Hepatocyte (in vitro differentiated cells): ENCODE data around the gene DGCR2. TPM values are rescaled to one million over a fixed set of nuclear protein-coding genes. Genes with fewer than 3 reads are reported as not detected.

Experiments
- DNase-seq: peaks from one replicate; pipeline ENCODE4 v3.0.0-alpha.2; 2016; ENCODE audit warnings: low spot score
- H2AFZ ChIP-seq: fragments of 200-600 bp; sonication (generic); 2 replicates; pipeline ENCODE4 v1.6.0; 2016; ENCODE audit warnings: antibody characterized with exemption, mild to moderate bottlenecking
- H3K27ac ChIP-seq: fragments of 200-600 bp; sonication (generic); 2 replicates; pipeline ENCODE4 v1.5.1; 2016; ENCODE audit warnings: mild to moderate bottlenecking
- H3K27me3 ChIP-seq: fragments of 200-600 bp; sonication (generic); 2 replicates; pipeline ENCODE4 v1.6.1; 2016
- H3K36me3 ChIP-seq: fragments of 200-600 bp; sonication (generic); replicated peaks from 2 replicates; pipeline ENCODE4 v1.5.1; 2016; ENCODE audit warnings: low read depth; ENCODE audit not compliant: insufficient read depth
- H3K4me1 ChIP-seq: fragments of 200-600 bp; sonication (generic); 2 replicates; pipeline ENCODE4 v1.5.1; 2016; ENCODE audit warnings: mild to moderate bottlenecking, moderate library complexity; ENCODE audit not compliant: insufficient read depth
- H3K4me2 ChIP-seq: fragments of 200-600 bp; sonication (generic); 2 replicates; pipeline ENCODE4 v1.6.0; 2016
- H3K4me3 ChIP-seq: fragments of 200-600 bp; sonication (generic); 2 replicates; pipeline ENCODE4 v1.5.1; 2016; ENCODE audit warnings: mild to moderate bottlenecking
- H3K79me2 ChIP-seq: fragments of 200-600 bp; sonication (generic); 2 replicates; pipeline ENCODE4 v1.6.0; 2017; ENCODE audit warnings: mild to moderate bottlenecking
- H3K9me2 ChIP-seq: fragments of 200-600 bp; sonication (generic); replicated peaks from 2 replicates; pipeline ENCODE4 v1.6.0; 2017; ENCODE audit warnings: mild to moderate bottlenecking; ENCODE audit not compliant: insufficient read depth
- H3K9me3 ChIP-seq: fragments of 200-600 bp; sonication (generic); 2 replicates; pipeline ENCODE4 v1.5.1; 2016; ENCODE audit warnings: low read depth, mild to moderate bottlenecking
- H4K20me1 ChIP-seq: fragments of 200-600 bp; sonication (generic); 2 replicates; pipeline ENCODE4 v1.6.0; 2016; ENCODE audit warnings: mild to moderate bottlenecking; ENCODE audit not compliant: insufficient read depth, poor library complexity, severe bottlenecking
- CTCF ChIP-seq: fragments of 200-600 bp; sonication (generic); IDR thresholded peaks from 2 replicates; pipeline ENCODE4 v1.5.1; 2016; ENCODE audit warnings: antibody characterized with exemption, mild to moderate bottlenecking; ENCODE audit not compliant: poor library complexity
- EZH2 ChIP-seq: fragments of 200-600 bp; sonication (generic); IDR thresholded peaks from 2 replicates; pipeline ENCODE4 v1.6.1; 2016; ENCODE audit warnings: antibody characterized with exemption, mild to moderate bottlenecking, borderline replicate concordance
- EZH2phosphoT487 ChIP-seq: fragments of 200-600 bp; sonication (generic); IDR thresholded peaks from one replicate; pipeline ENCODE4 v1.6.1; 2018; ENCODE audit warnings: antibody characterized with exemption, mild to moderate bottlenecking, low read depth, moderate library complexity; ENCODE audit not compliant: unreplicated experiment, severe bottlenecking
- WGBS: methylation state at CpG from one replicate; pipeline ENCODE4 v1.1.6; 2016; ENCODE audit warnings: low lambda C conversion rate; ENCODE audit errors: missing lambda C conversion rate; 5-methylcytosine and 5-hydroxymethylcytosine counted together
- polyA plus RNA-seq: library from polyadenylated mRNA; unstranded; fragments of >200 nt; fragmentation: Nextera tagmentation; extraction: Ambion mirVana; gene quantifications from 2 replicates; pipeline ENCODE4 v1.2.1, GENCODE V29; 2016
- total RNA-seq: library from RNA; depleted of rRNA; stranded (reverse); fragments of >200 nt; gene quantifications from 2 replicates; pipeline ENCODE4 v1.2.3, GENCODE V29; 2014

DGCR2 gene
- total and polyA plus RNA-seq, 2 experiments from 2014 or later: 61.5 to 67.2 TPM

- Histone ChIP-seq H3K9me3 (no peaks in the 10 kb centered on the region), H4K20me1 (no peaks in the 10 kb centered on the region), H3K4me3 (no peak overlapping the region), H3K9me2 (no peaks in the 10 kb centered on the region), H3K4me1 (peaks cover 3% of the 10 kb centered on the region), H3K36me3 (no peaks in the 10 kb centered on the region), H2AFZ (no peak overlapping the region), H3K27ac (no peak overlapping the region), H3K4me2 (no peak overlapping the region), H3K79me2 (no peaks in the 10 kb centered on the region), H3K27me3 (peaks cover 7% of the 10 kb centered on the region)
- DNase-seq: no peak
- TF ChIP-seq EZH2: no peak
- no peak for TF ChIP-seq CTCF
- no peak for TF ChIP-seq EZH2phosphoT487
- WGBS: 98% methylated on average over 33 of the region's 33 CpGs
Observed at GRCh38 chr22:18991821-18992442, 130.3 kb downstream of the DGCR2 start.

GRCh38 chr22:18991138-18991432 is 131.1 kb downstream of the DGCR2 start:
- 85% methylated on average over 7 of the region's 7 CpGs for WGBS
- TF ChIP-seq EZH2phosphoT487: no peak
- no peak for TF ChIP-seq CTCF
- TF ChIP-seq EZH2: no peak
- no peak for DNase-seq
- no peaks in the 10 kb centered on the region for H4K20me1 ChIP-seq
- no peaks in the 10 kb centered on the region for H3K9me2 ChIP-seq
- no peak overlapping the region for H3K4me3 ChIP-seq
- no peaks in the 10 kb centered on the region for H3K79me2 ChIP-seq
- no peak overlapping the region for H3K4me2 ChIP-seq
- no peaks in the 10 kb centered on the region for H3K9me3 ChIP-seq
- H3K4me1 ChIP-seq: peaks cover 3% of the 10 kb centered on the region
- no peak overlapping the region for H2AFZ ChIP-seq
- no peak overlapping the region for H3K27ac ChIP-seq
- H3K27me3 ChIP-seq: no peaks in the 10 kb centered on the region
- H3K36me3 ChIP-seq: no peaks in the 10 kb centered on the region

- no peak for DNase-seq
- 95% methylated on average over 23 of the region's 23 CpGs for WGBS
- Histone ChIP-seq H3K4me3 (no peak overlapping the region), H3K36me3 (no peaks in the 10 kb centered on the region), H3K9me2 (no peaks in the 10 kb centered on the region), H3K27ac (no peak overlapping the region), H3K27me3 (no peaks in the 10 kb centered on the region), H3K79me2 (no peaks in the 10 kb centered on the region), H3K4me1 (peaks cover 3% of the 10 kb centered on the region), H3K9me3 (no peaks in the 10 kb centered on the region), H2AFZ (no peak overlapping the region), H4K20me1 (no peaks in the 10 kb centered on the region), H3K4me2 (no peak overlapping the region)
- TF ChIP-seq CTCF: no peak
- TF ChIP-seq EZH2: no peak
- no peak for TF ChIP-seq EZH2phosphoT487
Observed at GRCh38 chr22:18990355-18991137, 131.7 kb downstream of the DGCR2 start.
